Limb (tissue), 2 donors: ENCODE measurements around the gene DYNC1LI1.

Experiments used
- DNase-seq, 2 donors: peaks; one replicate each; pipeline ENCODE4 v3.0.0-alpha.2; 2016; ENCODE audit errors: extremely low spot score in 2 of 2

The DYNC1LI1 gene

DNA sequence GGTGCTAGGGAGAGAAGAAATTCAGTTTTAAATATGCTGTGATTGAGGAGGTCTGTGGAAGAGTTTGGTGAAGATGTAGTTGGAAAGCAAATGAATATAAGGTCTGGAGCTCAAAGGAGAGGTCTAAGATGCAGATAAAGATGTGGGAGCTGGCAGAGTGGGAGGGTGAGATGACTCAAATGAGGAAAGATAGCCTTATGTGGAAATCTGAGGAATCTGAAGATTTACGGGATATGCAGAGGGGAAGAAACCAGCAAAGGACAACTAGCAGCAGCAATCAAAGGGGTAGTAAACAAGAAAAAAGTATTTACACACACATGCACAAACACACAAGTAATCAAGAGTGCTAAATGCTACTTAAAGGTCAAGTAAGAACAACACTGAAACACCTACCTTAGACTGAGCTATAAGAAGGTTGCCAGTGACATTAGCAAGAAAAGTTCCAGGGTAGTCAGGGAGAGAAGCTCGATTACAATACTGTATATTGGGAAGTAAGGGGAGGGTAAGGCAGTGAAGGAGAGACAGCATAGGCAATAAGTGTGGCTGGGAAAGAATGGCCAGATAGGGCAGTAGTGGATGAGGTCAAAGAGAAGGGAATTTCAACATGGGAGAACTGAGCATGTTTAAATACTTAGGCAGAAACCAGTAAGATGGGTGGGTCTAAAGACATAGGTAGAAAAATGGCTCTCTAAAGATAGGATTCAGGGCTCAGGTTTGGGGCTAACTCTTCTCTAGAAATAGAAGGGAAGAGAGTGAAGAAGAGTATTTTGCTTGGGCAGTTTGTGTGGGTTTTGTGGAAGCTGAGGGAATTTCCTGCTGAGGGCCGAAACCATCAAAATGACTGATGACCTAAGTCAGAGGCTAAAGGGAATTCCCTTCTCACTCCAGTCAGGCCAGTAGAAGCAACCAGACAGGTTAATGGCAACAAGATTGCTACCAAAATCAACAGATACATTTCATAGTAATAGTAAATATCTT lies 76.9 kb downstream of the DYNC1LI1 start:
- DNase-seq: no peak

DNA sequence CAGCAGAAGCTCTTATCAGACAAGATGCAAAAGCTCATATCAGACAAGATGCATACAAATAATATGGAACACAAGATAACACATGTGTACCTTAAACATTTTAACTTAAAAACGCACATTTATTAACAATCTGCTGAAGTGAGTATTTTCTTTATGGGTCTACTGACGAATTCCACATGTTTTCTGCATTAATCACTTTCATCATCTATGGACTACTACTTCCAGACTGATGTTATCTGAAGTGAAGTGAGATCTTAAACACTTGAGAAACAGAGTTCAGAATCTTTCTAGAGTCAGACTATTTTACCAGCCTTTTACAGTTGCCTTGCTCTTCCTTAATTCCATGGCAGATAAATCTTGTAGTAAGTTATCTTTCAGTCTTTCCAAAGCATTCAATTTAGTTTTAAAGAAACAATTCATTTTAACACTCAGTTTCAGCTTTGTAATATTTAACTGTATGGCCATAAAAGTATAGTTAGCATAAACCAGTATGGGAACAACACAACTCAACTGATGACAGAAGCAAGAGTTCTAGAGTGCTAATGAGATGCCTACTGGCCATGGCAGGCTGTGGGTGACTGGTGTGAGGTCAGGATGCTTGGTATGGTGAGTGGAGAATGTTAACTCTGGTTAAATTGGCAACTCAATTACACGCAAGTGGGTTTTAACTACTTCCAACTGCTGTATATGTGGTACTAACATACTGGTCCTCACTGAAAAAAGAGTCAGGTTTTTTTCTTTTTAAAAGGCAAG lies 77.8 kb downstream of the DYNC1LI1 start:
- no peak for DNase-seq

DNA sequence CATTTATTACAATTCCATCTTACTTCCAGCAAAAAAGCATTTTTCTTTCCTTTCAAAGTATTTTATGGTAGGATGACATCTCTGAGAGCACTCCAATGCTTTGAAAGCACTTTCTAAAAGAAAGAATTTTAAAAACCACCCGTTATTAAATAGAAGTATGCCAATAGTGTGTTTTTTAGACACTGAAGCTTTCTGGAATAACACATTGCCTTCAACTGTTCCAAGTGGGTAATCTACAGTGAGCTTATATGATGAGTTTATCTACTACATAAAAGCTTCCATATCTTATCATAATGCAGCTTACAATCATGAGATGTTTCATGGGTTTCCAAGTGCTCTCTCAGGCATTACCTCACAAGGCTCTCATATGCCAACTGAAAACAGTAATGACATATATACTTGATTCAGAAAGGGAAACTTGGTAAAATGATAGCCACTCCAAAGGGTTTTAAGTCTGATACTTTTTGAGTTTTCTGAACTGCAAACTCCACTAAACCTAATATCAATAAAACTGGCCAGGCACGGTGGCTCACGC lies 82.1 kb downstream of the DYNC1LI1 start:
- no peak for DNase-seq

DNA sequence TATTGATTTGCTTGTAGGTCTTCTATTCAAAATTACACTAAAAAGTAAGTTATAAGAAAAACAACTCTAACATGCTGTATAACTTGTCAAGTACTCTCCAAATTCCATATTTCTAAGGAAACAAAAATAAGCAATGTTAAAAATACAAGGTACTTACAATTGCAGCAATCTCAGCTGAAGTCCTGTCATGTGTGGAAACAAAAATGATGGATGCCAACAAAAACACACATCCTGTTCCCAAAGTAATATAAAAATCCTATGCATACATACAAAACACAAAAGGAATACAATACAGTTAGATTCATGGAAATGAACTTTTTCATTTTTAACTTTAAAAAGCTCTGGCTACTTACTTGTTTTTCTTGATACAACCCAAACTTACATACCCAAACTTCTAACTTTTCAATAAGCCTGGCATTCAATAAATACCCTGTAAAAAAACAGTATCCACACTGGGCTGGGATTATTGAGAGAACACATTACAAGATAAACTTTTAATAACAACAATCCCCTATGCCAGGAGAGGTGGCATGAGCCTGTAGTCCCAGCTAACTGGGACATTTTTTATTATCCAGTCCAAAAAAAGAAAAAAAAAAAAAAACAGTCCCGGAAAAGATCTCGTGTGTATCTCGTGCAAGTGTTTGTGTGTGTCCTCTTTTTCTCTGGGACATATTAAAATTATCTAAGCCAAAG lies 82.7 kb downstream of the DYNC1LI1 start:
- no peak for DNase-seq

DNA sequence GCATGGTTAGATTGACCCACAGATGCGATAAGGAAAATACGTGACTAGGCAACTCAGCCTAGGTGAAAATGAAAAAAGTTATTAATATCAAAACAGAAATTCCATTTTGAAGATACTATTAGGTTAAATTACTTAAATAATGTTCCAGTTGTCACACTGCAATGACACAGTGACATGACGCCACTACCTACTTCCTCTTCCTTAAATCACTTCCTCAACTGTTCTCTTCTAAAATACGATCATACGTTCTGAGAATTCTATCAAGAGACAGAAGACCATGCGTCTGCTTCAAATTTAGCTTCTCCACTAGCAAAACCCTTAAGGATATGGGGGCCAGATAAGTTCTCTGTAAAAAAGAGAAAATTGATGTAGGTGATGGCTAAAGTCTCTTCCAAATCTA lies 86.2 kb downstream of the DYNC1LI1 start:
- DNase-seq: no peak

DNA sequence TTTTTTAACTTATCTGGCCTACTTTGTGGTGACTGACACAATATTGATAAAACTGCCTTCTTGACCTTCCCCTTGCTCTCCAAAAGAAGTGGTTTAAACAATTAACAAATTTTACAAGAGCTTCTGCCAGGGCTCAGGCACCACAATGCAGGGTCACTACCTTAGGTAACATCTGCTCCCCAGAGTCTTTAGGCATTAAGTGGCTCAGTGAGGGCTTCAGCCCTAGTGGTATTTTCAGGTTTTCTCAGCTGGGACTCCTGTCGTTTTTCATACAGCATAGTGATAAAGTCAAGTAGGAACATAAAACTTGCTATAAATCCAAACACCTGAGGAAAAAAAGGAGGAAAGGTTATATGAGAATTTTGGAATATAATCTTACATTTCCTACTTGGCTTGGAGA lies 86.9 kb downstream of the DYNC1LI1 start:
- DNase-seq: no peak

DNA sequence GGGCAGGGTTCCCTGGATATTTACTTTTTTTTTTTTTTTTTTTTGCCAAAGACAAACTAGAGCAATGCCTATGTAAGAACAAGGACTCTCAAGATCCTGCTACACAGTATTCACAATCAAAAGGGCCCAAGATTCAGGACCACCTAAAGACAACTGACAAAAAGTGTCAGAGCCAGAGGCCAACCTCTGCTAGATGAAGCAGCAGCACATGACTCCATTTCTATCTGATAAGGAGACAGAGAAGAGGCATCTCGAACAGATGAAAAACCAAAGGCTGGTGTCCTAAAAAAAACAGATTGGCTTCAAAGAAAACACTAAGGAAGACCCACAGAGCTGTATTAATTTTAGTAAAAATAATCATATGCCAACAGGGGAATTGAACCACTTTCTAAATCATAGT lies 88.0 kb downstream of the DYNC1LI1 start:
- DNase-seq: no peak

DNA sequence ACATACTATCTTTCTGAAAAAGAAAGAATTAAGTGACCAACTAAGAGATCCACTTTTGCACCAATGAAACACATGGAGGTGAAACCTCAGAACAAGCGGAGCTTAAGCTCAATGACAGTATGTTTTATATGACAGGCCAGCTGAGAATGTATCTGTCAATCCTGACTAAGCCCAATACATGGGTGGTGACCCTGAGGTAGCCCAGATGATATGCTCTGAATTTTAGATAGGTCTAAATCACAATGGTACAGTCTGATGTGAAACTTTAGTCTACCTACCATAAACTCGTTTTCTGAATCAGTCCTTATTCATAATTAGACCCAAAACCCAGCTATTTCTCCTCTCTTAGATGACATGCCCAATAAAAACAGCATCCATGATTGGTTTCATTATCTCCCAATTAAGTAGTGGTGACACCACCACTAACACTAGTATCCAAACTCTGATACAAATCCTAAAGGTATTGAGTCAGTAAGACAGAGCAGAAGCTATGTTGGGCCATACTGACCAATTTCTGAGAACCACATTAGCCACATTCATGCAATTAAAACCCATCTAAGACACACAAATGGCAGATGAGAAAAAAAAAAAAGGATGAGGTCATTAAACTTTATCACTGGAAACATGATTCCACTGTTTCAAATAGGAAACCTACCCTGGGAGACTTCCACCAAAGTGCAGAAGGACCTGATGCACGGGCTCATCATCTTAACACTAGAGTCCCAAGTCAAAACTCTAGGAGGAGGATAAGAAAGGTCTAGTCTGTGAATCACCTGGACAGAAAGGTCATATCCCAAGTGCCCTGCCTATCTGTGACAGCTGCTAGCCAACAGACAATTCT lies 88.6 kb downstream of the DYNC1LI1 start:
- DNase-seq: no peak

DNA sequence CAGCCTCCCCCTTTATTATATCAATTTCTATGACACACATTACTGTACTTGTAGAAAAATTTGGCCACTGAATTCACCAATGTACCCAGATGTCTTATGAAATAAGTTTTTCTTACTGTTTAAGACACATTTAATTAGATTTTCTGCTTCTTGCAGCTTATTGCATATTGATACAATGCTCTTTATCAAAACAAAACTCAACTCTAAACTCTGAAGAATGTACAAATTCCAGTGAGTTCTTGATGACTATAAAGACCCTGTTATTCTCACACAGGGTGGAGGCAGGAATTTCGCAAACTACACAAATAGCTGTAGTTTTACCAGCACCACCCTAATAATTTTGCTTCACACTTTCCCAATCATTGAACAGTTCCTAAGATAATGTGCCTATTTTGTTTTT lies 90.1 kb downstream of the DYNC1LI1 start:
- DNase-seq: no peak
